ENCODE data around the gene GPR107.

Gene GPR107

GRCh38 chr9:130027533-130028365, 26.0 kb upstream of the GPR107 start:
- DNase-seq (ENCODE audit: low spot score): no peak

DNA sequence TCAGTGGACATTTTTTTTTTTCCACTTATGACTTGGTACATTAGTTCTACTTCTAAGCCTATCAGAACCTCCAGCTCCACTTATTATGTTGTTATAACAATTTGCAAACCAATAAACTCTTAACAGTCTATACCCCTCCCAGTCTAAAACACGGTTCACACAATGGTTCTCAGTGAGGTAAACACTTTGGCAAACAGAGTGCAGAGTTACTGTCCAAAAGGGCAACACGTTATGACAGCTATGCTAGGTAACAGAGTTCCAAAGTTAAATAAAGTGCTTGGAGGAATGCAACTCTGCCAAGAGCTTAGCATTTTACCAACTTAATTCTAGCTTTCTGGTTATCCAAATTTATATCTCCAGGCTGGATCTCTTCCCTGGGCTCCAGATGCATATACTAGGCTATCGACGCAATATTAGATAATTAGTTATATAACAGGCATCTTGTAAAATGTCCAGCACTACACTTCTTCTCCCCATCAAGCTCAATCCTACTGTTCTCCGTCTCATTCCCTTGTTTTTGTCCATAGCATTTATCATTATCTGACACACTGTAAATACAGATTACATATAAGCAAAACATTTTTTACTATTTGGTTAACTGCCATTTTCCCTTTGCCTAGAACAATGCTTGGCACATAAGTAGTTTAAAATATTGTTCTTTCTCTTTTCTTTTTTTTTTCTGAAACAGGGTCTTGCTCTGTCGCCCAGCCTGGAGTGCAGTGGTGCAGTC, 25.0 kb upstream of the GPR107 start:
- no peak for DNase-seq (ENCODE audit: low spot score)

DNA sequence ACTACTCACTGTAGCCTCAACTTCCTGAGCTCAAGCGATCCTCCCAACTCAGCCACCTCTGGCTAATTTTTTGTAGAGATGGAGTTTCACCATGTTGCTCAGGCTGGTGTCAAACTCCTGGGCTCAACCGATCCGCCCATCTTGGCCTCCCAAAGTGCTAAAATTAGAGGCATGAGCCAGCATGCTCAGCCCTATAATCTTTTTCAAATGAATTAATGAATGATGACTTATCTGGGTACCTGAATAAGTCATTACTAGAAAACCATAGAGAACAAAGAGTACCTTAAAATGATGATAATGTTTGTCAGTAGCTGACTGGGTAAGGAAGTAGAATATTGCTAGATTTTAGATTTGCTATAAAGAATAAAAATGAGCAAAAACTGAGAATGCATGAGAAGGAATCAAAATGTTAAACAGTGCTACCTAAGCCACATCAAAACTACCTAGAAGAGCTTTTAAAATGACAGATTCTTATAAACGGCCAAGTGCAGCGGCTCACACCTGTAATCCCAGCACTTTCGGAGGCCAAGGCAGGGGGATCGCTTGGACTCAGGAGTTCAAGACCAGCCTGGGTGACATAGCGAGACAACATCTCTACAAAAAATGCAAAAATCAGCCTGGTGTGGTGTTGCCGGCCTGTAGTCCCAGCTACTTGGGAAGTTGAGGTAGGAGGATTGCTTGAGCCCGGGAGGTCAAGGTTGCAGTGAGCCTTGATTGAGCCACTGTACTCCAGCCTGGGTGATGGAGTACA, 24.3 kb upstream of the GPR107 start:
- DNase-seq (ENCODE audit: low spot score): no peak

DNA sequence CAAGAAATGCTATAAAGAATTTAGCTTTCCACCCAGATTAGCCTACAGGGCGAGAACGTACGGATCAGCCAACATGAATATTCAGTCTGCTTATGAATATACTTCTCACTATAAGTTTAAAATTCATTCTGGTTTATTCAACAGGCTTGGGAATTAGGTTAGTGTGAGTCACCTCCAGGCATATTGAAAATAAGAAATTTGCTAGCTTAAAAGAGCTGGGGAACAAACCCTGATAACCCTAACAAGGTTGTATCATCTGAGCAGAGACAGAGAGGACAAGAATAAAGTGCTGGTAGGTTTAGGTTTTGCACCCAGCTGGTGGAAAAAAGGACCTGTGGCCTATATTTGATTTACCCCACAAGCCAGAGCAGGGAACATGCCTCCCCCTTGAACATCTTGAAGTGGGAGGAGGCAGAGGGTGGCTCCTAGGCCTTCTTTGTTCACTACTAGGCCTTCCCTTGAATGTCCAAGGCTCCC, 23.0 kb upstream of the GPR107 start:
- no peak for DNase-seq (ENCODE audit: low spot score)

GRCh38 chr9:130034570-130034969, 19.1 kb upstream of the GPR107 start:
- DNase-seq (ENCODE audit: low spot score): no peak

GRCh38 chr9:130036099-130036498, 17.6 kb upstream of the GPR107 start:
- no peak for DNase-seq (ENCODE audit: low spot score)

DNA sequence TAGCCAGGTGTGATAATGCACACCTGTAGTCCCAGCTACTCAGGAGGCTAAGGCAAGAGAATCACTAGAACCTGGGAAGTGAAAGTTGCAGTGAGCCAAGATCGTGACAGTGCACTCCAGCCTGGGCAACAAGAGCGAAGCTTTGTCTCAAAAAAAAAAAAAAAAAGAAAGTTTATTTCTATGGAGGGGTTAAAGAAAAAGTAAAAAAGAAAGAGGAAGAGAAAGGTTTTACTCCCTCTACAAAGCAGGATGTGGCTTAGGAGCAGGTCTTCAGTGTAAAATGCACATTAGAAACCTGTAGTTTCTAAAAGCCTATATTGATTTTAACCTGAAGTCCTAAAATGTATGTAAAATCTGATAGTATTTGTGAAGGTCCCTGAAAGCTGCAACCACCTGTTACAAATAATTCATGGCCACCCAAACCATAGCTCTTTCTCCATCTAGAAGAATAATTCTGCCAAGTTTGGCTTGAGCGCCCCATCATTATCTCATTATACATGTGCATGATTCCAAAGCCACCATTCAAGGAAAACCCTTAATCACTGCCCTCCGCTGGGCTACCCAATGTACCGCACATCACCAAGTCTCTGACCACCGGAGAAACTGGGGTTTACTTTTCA, 14.1 kb upstream of the GPR107 start:
- no peak for DNase-seq (ENCODE audit: low spot score)

DNA sequence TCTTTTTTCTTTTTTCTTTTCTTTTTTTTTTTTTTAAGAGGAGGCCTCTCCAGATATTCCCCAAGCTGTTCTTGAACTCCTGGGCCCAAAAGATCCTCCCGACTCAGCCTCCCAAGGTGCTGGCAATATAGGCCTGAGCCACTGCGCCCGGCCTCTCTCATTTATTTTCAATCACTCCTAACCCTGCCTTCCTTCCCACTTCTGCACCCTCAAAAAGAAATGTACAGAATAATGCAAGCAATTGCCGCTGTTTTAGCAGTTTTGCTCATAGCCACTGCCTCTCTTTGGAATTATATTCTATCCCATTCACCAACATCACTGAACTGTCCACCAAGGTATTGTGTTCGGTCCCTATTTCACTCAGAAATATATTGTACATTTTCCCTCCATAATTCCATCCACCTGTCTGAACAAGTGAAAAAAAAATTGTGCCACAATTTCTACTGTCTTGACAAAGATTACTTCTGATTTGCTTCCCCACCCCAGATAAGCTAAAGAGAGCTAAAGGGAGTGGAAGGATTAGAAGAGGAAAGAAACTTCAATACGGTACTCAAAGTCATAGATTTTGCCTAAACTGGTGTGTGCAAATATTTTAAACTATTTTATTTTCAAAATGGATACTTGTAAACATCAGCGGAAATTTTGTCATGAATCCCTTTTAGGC, 12.6 kb upstream of the GPR107 start:
- no peak for DNase-seq (ENCODE audit: low spot score)

- DNase-seq (ENCODE audit: low spot score): peak; percentile 59
Measured at GRCh38 chr9:130041648-130042405, 11.9 kb upstream of the GPR107 start.

GRCh38 chr9:130042406-130042884, 11.3 kb upstream of the GPR107 start:
- peak; percentile 48 for DNase-seq (ENCODE audit: low spot score)

GRCh38 chr9:130042885-130043653, 10.6 kb upstream of the GPR107 start, which contains the start of gene FNBP1:
Gene FNBP1 (minus strand): TSS chr9:130043189. CDS start chr9:130042975, 214 bp downstream.
- DNase-seq (ENCODE audit: low spot score): peak; percentile 89

DNA sequence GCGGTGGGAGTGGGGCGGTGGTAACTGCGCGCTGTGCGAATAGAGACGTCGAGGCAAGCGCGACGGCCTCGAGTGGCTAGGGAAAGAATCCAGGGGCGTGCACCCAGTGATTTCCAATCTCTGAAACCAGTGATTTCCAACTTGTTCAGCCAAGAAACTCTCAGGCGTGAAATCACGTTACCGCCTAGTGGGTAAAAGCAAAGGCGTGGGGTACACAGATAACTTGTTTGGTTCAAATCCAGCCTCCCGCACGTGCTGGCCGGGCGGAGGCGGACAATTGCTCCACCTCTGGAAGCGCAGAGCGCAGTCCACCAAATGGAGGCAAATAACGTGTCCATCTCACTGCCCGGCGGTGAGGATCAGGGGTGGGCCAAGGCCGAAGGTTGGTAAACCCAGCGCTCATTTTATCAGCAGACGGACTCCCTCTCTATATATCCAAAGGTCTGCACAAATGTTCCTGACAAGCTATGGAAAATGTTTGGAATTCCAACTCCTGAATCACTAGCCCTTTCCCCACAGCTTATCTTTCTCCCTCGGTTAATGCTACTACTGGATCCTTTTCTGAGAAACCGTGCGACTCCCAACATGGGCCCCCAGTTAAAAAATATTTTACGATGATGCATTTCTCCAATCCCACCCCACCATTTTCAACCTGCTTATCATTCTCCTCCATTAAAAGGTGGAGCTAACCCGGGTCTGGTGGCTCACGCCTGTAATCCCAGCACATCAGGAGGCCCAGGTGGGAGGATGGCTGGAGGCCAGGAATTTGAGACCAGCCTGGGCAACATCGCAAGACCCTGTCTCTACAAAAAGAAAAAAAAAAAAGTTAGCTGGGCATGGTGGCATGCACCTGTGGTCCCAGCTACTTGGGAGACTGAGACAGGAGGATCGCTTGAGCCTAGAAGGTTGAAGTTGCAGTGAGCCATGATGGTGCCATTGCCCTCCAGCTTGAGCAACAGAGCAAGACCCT, 9.8 kb upstream of the GPR107 start:
- peak; percentile 48 for DNase-seq (ENCODE audit: low spot score)

- no peak for DNase-seq (ENCODE audit: low spot score)
Measured at GRCh38 chr9:130045725-130046450, 7.8 kb upstream of the GPR107 start.

GRCh38 chr9:130049431-130050210, 4.1 kb upstream of the GPR107 start:
- no peak for DNase-seq (ENCODE audit: low spot score)

DNA sequence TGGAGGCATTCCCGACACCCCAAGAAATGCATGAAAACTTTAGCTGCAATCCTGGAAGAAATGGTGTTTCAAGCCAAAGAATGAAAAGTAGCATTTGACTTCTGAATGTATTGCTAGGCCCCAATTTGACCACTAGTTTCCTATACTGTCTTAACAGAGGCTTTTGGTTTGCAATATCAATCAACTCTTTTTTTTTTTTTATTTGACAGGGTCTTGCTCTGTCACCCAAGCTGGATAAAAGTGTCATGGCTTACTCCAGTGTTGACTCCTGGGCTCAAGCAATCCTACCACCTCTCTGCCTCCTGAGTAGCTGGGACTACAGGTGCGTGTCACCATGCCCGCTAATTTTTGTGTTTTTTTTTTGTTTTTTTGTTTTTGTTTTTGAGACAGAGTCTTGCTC, 3.2 kb upstream of the GPR107 start:
- DNase-seq (ENCODE audit: low spot score): no peak

GRCh38 chr9:130051855-130052254, 1.9 kb upstream of the GPR107 start:
- DNase-seq (ENCODE audit: low spot score): no peak

GRCh38 chr9:130053109-130053503, 600 bp upstream of the GPR107 start:
- DNase-seq (ENCODE audit: low spot score): no peak

Measured in HuH-7.5 (cell line).